Dermis blood vessel endothelial cell (primary cell): Measurements from ENCODE around the gene WNT11. TPM values are rescaled to one million over a fixed set of nuclear protein-coding genes. Genes with fewer than 3 reads are reported as not detected.

Source experiments
- DNase-seq: peaks from one replicate; pipeline ENCODE4 v3.0.0; 2010
- total RNA-seq: library from RNA; depleted of rRNA; stranded (reverse); fragments of >200 nt; gene quantifications from 2 replicates; pipeline ENCODE4 v1.2.3, GENCODE V29; 2014

Gene WNT11
- total RNA-seq, 1 donor from 2014 or later: not detected

DNA sequence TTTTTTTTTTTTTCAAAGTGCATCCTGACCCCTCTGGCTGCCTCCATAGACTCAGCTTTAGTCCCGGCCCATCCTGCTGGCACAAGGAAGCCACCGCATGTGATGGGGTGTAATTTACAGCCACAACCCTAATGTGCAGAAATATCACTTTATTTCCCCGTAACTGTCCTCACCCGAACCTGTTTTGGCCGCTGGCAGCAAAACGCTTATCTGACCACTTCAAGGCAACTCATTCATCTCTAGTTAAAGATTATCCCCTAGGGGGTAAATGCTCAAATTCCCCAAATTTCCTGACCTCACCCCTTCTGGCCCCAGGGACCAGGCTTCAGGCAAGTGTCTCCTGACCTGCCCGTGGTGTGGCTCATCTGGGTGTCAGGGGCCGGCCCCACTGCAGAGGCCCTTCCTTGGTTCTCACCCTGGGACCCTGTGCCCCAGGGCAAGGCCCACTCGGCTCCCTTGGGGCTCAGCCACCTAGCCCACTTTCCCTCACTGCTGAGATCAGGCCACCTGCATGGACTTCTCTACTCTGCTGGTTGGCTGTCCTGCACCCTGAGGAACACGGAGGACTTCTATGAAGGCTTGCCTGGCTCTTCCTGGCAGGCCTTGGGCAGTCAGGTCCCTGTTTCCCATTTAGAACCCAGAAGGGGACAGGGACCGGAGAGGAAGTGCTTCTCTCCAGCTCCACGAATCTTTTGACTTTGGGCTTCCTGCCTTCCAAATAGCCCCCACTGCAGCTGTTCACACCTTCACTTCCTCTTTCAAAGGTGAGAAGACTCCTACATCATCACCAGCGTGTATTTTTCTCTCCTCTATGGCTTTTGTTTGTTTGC, 53.3 kb downstream of the WNT11 start:
- DNase-seq: peak; percentile 15

DNA sequence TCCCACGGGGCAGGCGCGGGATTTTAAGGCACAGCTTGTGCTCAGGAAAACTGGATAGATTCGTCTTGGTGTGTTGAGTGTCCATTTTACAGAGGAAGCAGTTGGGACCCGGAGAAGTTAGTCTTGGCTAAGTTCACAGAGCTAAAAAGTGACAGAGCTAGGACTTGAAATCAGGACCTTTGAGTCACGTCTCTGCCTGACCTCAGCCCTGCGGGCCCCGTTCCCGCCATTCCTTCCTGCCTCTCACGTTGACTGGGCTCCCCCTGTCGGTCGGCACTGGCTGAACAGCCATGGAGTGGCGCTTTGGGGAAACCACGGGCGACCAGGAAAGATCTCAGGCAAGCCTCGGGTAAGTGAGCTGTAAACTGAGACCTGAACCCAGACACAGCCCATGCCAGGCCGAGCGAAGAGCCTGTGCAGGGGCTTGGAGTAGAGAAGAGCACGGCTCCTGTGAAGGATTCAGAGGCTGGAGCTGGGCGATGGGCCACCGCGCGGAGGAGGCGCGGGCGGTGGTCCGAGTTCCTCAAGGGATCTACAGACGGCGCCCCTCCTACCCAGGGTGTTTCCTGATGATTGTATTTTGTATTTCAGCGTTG, 54.1 kb downstream of the WNT11 start:
- peak; percentile 89 for DNase-seq

GRCh38 chr11:76151556-76152085, 54.7 kb downstream of the WNT11 start:
- no peak for DNase-seq

DNA sequence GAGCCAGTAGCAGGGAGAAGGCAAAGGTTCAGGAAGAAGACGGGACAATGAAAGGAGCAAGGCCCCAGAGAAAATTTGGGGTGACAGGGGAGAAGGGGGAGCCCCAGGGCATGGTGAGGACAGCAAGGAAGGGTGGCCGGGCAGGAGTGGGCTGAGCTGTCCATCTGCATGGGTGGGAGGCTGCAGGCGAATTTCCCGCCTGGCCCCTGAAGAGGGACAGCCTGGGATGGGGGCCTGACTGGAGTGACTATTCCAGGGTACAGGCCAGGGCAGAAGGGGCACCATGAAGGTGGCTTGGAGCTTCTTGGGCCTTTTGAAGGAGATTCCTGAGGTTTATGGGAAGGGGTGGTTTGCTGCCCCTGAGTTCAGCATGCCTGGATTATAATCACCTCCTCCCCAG, 56.2 kb downstream of the WNT11 start:
- no peak for DNase-seq

DNA sequence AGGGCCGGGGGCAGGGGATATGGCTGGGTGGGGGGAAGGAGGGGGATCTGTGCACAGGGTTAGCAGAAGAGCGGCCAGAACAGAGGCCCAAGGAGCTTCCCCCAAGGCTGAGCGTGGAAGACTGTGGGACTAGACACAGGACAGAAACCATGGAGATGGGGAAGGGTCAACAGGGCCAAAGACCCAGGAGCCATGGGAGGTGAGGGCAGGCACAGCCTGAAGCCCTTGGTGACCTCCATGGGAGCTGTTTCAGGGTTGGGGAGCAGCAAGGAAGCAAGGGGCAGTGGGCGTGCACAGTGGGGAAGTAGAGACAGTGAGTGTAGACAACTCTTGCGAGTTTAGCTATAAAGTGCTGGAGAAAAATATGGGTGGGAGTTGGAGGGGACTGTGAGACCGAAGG, 56.6 kb downstream of the WNT11 start:
- no peak for DNase-seq

- DNase-seq: peak; percentile 28
These were observed 57.2 kb downstream of the WNT11 start for GRCh38 chr11:76148941-76149613.

DNA sequence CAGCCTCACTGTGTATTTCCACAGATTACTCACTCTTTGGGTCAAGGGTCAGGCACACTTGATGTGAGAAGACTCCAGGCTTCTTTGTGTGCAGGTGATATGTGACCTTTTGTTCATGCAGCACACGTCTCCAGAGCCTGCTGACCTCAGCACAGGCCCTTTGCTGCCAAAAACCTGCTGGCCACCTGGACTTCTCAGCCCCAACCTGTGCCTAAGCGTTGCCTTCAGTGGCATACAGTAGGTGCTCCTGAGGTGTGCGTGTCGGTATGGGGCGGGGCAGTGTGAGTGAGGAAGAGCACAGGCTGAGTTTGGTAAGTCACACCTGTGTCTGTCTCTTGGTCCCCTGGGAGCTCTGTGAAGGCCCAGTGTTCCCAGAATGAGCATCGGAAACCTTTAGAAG, 58.1 kb downstream of the WNT11 start:
- DNase-seq: no peak

GRCh38 chr11:76147106-76147740, 59.1 kb downstream of the WNT11 start:
- no peak for DNase-seq

DNA sequence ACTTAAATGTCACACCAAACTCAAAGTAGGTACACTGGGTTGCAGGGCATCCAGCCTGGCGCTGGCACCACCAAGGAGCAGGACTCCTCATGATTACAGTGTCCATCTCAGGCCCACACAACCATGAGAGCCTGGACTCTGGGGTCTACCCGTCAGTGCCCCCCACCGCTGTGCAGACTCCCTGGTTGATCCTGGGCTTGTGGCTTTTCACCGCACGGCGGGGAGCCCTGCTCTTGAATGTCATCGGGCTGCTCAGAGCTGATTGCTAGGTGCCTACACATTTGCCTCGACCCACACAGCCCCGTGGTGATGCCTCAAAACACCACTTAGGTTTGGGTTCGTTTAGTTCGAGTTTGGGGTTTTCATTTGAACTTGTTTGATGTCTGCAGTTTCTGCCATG, 63.0 kb downstream of the WNT11 start:
- DNase-seq: no peak

DNA sequence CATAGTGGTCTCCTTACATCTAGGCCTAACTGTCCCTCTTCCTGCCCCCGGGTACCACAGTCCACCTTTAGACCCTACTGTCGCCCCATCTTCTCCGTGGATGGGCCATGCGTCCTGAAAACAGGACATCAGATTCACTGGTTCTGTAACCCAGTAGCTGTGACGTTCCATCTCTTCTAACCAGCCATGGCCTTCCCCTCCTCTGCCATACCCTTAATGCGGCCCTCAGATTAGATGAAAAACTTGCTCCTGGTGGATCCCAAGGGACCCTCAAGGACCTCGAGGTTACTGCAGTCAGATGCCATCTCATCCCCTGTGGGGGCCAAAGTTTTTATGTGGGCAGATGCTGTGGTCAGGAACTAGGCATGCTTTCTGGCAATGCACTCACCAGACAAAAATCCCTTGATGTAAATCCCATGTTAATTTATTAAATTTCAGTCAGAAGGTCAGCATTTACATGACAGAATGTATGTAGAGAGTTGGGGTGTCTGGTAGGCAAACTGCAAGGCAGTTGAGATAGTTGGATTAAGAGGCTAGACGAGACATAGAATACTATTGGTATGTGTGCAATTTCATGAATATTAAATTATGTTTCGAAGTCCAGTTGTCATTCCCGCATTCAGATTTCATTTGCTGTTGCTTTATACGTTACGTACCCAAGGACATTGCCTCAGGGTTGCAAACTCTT, 64.3 kb downstream of the WNT11 start:
- DNase-seq: no peak

DNA sequence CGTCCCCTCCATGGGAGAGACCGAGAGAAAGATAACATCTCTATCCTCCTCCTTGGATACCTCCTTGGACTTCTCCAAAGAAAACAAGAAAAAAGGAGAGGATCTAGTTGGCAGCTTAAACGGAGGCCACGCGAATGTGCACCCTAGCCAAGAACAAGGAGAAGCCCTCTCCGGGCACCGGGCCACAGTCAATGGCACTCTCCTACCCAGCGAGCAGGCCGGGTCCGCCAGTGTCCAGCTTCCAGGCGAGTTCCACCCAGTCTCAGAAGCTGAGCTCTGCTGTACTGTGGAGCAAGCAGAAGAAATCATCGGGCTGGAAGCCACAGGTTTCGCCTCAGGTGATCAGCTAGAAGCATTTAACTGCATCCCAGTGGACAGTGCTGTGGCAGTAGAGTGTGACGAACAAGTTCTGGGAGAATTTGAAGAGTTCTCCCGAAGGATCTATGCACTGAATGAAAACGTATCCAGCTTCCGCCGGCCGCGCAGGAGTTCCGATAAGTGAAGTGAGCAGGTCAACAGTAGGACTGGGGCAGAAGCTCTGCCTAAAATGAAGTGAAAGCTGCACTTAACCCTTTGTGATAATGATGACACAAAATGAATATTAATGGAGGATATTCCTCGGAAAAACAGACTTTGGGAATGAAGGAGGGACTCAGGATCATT, 65.3 kb downstream of the WNT11 start:
- DNase-seq: no peak

DNA sequence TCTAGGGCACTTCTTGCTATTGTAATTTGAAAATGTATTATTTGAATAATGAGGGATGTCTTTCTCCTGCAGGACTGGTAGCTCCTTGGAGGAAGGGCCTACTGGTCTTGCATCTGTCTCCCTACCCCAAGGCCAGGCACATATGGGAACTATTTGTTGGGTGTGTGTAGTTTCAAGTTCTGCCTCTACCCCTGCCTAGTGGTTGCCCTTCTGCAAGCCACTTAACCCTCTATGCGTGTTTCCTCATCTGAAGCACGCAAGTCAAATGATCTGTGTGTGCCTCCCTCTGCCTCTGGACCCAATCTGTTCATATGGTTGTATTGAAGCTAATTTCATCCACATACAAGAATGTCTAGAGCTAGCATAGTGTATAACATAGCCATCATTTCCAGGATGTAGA, 67.0 kb downstream of the WNT11 start:
- no peak for DNase-seq

Other genes with a start within 250 kb of the WNT11 start
- 48.8 and 49.0 TPM in 2 replicates for gene THAP12, start 174.6 kb upstream of the WNT11 start, total RNA-seq
- gene GVQW3, start 174.8 kb upstream of the WNT11 start, total RNA-seq: 0.65 and 0.68 TPM in 2 replicates
- 9.6 and 21.4 TPM in 2 replicates for gene EMSY, start 238.5 kb upstream of the WNT11 start, total RNA-seq